K562 (cell line): Measurements from ENCODE around the gene ATF3. TPM values are rescaled to one million over a fixed set of nuclear protein-coding genes. Genes with fewer than 3 reads are reported as not detected.

Experiments used
- ELF2 ChIP-seq: fragments of 250-450 bp; sonication (Bioruptor Pico); IDR thresholded peaks from 2 replicates; pipeline ENCODE4 v1.5.0; 2021; ENCODE audit warnings: mild to moderate bottlenecking
- ESRRA ChIP-seq: fragments of 450-650 bp; IDR thresholded peaks from 2 replicates; pipeline ENCODE4 v1.6.1; 2014; ENCODE audit warnings: low read depth, mild to moderate bottlenecking, moderate library complexity, borderline replicate concordance
- ETS2 ChIP-seq: IDR thresholded peaks from 2 replicates; pipeline ENCODE4 v1.6.1; 2016; ENCODE audit warnings: borderline replicate concordance, missing genetic modification characterization, mild to moderate bottlenecking, moderate library complexity, missing compliant biosample characterization; ENCODE audit not compliant: poor library complexity, severe bottlenecking
- FOXJ2 ChIP-seq: fragments of 200-800 bp; sonication (Bioruptor generic); IDR thresholded peaks from 2 replicates; pipeline ENCODE4 v1.6.1; 2016; ENCODE audit warnings: missing genetic modification characterization, missing compliant biosample characterization
- FOXP1 ChIP-seq: sonication (generic); formaldehyde crosslinking; IDR thresholded peaks from 2 replicates; pipeline ENCODE4 v1.8.0; 2022; ENCODE audit warnings: mild to moderate bottlenecking, missing genetic modification reagents
- GATAD2A ChIP-seq: fragments of 450-650 bp; IDR thresholded peaks from 2 replicates; pipeline ENCODE4 v1.6.1; 2017
- GATAD2B ChIP-seq: fragments of 450-650 bp; IDR thresholded peaks from 2 replicates; pipeline ENCODE4 v1.6.1; 2017; ENCODE audit warnings: mild to moderate bottlenecking, borderline replicate concordance
- MCM3 ChIP-seq: fragments of 450-650 bp; IDR thresholded peaks from 2 replicates; pipeline ENCODE4 v1.6.1; 2016
- NR1H2 ChIP-seq: sonication (generic); formaldehyde crosslinking; IDR thresholded peaks from 2 replicates; pipeline ENCODE4 v1.4.0; 2020; ENCODE audit warnings: mild to moderate bottlenecking, missing genetic modification reagents
- POLR2AphosphoS2 ChIP-seq: IDR thresholded peaks from 2 replicates; pipeline ENCODE4 v1.6.1; 2012; ENCODE audit warnings: low read length, improper control_type of control experiment
- PTBP1 ChIP-seq: fragments of 200-400 bp; formaldehyde crosslinking; IDR thresholded peaks from 2 replicates; pipeline ENCODE4 v1.6.1; 2017; ENCODE audit warnings: low read depth, low read length
- ZBTB8A ChIP-seq: fragments of 450-650 bp; IDR thresholded peaks from 2 replicates; pipeline ENCODE4 v1.6.1; 2018; ENCODE audit warnings: mild to moderate bottlenecking, moderate library complexity; ENCODE audit not compliant: partially characterized antibody
- ZC3H4 ChIP-seq: sonication (generic); formaldehyde crosslinking; IDR thresholded peaks from 2 replicates; pipeline ENCODE4 v1.9.0; 2021; ENCODE audit warnings: missing genetic modification reagents, borderline replicate concordance
- ZNF274 ChIP-seq: IDR thresholded peaks from 2 replicates; pipeline ENCODE4 v1.6.1; 2011; ENCODE audit warnings: low read depth, mild to moderate bottlenecking, low read length, moderate library complexity, borderline replicate concordance
- ZNF444 ChIP-seq: fragments of 250-450 bp; sonication (Bioruptor Pico); IDR thresholded peaks from 2 replicates; pipeline ENCODE4 v1.4.0; 2020; ENCODE audit warnings: mild to moderate bottlenecking, moderate library complexity
- polyA plus RNA-seq, 8 experiments: library from polyadenylated mRNA; depleted of rRNA in 4 of 8; stranded (reverse) in 5 of 8; unstranded in 3 of 8; fragments of >200 nt; fragmentation: Nextera tagmentation in 2 of 8; fragmentation: Illumina TruSeq in 1 of 8; extraction: Ambion mirVana in 2 of 8; extraction: Trizol in 1 of 8; gene quantifications; 2 replicates each; pipeline versions ENCODE4 v1.2.1 to v1.2.3, GENCODE V29; 2011 to 2014; ENCODE audit warnings: inconsistent platforms in 1 of 8, missing spikeins in 1 of 8
- total RNA-seq, 7 experiments: library from RNA; depleted of rRNA in 6 of 7; stranded (reverse); fragments of >200 nt in 6 of 7; fragmentation: Illumina TruSeq in 2 of 7; extraction: Trizol in 2 of 7; gene quantifications; 2 replicates each; pipeline versions ENCODE4 v1.2.1 to v1.2.3, GENCODE V29; 2011 to 2021; ENCODE audit warnings: low replicate concordance in 1 of 7
- TF ChIP-seq, protein P1 (sequence below), 2 experiments: fragments of 450-650 bp; IDR thresholded peaks; 2 replicates each; pipeline ENCODE4 v1.6.1; 2016; ENCODE audit warnings: mild to moderate bottlenecking in 2 of 2, borderline replicate concordance in 1 of 2, low read depth in 1 of 2, moderate library complexity in 1 of 2
- TF ChIP-seq, protein P2 (sequence below): sonication (generic); formaldehyde crosslinking; IDR thresholded peaks from 2 replicates; pipeline ENCODE4 v1.8.0; 2022; ENCODE audit warnings: missing genetic modification reagents, mild to moderate bottlenecking, moderate library complexity, borderline replicate concordance

Gene ATF3
- total and polyA plus RNA-seq, 9 of the 15 experiments (the other 6 are each of a cell fraction or from before 2014, with no cell fraction given): 3.5 to 28.2 (median 19.8) TPM

DNA sequence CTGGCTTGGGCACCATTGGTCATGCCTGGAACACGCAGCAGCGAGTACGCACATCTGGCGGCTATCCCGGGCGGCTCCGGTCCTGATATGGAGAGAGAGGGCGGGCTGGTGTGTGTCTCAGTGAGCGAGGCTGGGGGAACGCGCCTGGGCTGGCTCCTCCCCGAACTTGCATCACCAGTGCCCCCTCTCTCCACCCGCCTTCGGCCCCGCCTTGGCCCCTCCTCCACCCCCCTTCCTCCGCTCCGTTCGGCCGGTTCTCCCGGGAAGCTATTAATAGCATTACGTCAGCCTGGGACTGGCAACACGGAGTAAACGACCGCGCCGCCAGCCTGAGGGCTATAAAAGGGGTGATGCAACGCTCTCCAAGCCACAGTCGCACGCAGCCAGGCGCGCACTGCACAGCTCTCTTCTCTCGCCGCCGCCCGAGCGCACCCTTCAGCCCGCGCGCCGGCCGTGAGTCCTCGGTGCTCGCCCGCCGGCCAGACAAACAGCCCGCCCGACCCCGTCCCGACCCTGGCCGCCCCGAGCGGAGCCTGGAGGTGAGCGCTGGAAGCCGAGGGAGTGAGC is at the start of gene ATF3 (continued):
- TF ChIP-seq, protein P1, sequence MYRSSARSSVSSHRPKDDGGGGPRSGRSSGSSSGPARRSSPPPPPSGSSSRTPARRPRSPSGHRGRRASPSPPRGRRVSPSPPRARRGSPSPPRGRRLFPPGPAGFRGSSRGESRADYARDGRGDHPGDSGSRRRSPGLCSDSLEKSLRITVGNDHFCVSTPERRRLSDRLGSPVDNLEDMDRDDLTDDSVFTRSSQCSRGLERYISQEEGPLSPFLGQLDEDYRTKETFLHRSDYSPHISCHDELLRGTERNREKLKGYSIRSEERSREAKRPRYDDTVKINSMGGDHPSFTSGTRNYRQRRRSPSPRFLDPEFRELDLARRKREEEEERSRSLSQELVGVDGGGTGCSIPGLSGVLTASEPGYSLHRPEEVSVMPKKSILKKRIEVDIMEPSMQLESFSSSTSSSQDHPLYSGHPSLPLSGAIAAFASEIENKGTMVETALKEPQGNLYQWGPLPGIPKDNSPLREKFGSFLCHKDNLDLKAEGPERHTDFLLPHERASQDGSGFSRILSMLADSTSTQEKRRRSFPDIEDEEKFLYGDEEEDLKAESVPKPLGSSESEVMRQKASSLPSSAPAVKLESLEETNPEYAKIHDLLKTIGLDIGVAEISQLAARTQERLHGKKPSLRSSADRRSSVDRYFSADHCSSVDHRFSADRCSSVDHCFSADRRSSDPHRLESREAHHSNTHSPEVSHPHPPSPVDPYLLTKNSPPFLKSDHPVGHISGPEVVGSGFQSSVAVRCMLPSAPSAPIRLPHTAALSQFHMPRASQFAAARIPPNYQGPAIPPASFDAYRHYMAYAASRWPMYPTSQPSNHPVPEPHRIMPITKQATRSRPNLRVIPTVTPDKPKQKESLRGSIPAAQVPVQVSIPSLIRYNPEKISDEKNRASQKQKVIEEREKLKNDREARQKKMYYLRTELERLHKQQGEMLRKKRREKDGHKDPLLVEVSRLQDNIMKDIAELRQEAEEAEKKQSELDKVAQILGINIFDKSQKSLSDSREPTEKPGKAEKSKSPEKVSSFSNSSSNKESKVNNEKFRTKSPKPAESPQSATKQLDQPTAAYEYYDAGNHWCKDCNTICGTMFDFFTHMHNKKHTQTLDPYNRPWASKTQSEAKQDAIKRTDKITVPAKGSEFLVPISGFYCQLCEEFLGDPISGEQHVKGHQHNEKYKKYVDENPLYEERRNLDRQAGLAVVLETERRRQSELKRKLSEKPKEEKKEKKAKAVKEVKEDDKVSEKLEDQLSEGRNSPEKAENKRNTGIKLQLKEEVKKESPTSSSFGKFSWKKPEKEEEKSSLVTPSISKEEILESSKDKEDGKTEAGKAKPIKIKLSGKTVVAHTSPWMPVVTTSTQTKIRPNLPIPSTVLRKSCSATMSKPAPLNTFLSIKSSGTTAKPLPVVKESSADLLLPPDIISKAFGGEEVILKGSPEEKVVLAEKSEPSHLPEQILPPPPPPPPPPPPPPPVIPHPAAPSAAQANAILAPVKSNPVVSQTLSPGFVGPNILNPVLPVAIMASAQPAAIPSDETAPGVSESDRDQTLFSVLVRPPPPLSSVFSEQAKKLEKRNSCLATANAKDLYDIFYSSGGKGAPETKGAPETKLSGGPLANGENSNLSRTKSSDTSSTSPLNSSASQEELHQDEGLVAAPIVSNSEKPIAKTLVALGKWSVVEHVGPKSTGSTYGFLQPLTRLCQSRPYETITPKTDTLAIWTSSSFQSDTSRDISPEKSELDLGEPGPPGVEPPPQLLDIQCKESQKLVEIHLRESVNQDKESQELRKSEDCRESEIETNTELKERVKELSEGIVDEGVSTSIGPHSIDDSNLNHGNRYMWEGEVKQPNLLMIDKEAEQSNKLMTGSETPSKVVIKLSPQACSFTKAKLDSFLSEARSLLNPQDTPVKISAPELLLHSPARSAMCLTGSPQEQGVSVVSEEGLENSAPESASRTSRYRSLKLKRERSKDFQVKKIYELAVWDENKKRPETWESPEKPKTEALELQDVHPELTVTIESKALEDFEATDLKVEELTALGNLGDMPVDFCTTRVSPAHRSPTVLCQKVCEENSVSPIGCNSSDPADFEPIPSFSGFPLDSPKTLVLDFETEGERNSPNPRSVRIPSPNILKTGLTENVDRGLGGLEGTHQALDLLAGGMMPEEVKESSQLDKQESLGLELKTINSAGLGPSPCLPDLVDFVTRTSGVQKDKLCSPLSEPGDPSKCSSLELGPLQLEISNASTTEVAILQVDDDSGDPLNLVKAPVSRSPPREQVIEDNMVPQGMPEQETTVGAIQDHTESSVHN (IDR thresholded peaks at IDR 0.05; ENCODE audit: borderline replicate concordance in 1 of 2, low read depth in 1 of 2): peak in 1 of 2 experiments; percentile 95; a peak in 2 of 4 replicates
- TF ChIP-seq ZC3H4 (CRISPR knock-in tag): no peak
- TF ChIP-seq ZNF274: no peak
- no peak for TF ChIP-seq ETS2 (tag)
- TF ChIP-seq FOXP1: peak; percentile 48; the same call in 1 of the 2 replicates
- TF ChIP-seq MCM3: no peak
- TF ChIP-seq FOXJ2 (tag): no peak; the same call in 1 of the 2 replicates
- TF ChIP-seq NR1H2 (CRISPR knock-in tag): no peak
- TF ChIP-seq, protein P2, sequence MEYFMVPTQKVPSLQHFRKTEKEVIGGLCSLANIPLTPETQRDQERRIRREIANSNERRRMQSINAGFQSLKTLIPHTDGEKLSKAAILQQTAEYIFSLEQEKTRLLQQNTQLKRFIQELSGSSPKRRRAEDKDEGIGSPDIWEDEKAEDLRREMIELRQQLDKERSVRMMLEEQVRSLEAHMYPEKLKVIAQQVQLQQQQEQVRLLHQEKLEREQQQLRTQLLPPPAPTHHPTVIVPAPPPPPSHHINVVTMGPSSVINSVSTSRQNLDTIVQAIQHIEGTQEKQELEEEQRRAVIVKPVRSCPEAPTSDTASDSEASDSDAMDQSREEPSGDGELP (CRISPR knock-in tag): peak; percentile 89
- TF ChIP-seq PTBP1: no peak
- TF ChIP-seq GATAD2A: no peak
- TF ChIP-seq ZNF444: no peak
- TF ChIP-seq ZBTB8A: no peak
- TF ChIP-seq ELF2 (CRISPR knock-in tag): no peak
- peak; percentile 66; the same call in 1 of the 2 replicates for TF ChIP-seq ESRRA
- peak; percentile 91; the same call in 1 of the 2 replicates for TF ChIP-seq POLR2AphosphoS2
- TF ChIP-seq GATAD2B: no peak; the same call in 1 of the 2 replicates
